GM18519 (cell line): ENCODE measurements around the gene RPS25.
A peak's percentile ranks its signal among the peaks of the same experiment; 100 is the strongest.
"Not testable (repeated sequence)": the region's sequence is repeated elsewhere in the genome, so short reads cannot be mapped to it uniquely, and the experiment has no call there.

Source experiments
- ATAC-seq: cut with Tn5 transposase; IDR thresholded peaks from one replicate; pipeline ENCODE4 v1.9.1; 2021; ENCODE audit warnings: mild to moderate bottlenecking, moderate library complexity; ENCODE audit not compliant: unreplicated experiment, low FRiP score

RPS25 gene

DNA sequence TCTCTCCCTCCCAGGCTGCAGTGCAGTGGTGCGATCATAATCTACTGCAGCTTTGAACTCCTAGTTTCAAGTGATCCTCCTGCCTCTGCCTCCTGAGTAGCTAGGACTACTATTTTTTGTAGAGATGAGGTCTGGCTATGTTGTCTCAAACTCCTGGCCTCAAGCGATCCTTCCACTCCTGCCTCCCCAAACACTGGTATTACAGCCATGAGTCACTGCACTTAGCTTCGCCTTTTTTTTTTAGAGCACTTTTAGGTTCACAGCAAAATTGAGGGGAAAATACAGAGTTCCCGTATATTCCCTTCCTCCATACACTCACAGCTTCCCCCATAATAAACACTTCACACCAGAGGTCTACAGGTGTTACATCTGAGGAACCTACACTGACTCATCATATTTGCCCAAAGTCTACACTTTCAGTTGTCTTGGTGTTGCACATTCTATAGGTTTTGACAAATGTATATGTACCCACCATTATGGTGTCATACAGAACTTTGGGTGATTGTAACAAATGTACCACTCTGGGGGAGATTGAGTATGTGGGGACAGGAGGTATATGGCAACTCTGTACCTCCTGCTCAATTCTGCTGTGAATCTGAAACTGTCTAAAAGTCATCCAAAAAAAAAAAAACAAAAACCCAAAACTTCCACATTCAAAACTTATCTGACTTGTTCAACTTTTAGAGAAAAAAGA, 23.8 kb upstream of the RPS25 start:
- ATAC-seq: no peak

DNA sequence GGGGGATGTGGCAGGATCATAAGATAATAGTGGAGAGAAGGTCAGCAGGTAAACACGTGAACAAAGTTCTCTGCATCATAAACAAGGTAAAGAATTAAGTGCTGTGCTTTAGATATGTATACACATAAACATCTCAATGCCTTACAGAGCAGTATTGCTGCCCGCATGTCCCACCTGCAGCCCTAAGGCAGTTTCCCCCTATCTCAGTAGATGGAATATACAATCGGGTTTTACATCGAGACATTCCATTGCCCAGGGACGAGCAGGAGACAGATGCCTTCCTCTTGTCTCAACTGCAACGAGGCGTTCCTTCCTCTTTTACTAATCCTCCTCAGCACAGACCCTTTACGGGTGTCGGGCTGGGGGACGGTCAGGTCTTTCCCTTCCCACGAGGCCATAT, 21.3 kb upstream of the RPS25 start:
- not testable (repeated sequence) for ATAC-seq

DNA sequence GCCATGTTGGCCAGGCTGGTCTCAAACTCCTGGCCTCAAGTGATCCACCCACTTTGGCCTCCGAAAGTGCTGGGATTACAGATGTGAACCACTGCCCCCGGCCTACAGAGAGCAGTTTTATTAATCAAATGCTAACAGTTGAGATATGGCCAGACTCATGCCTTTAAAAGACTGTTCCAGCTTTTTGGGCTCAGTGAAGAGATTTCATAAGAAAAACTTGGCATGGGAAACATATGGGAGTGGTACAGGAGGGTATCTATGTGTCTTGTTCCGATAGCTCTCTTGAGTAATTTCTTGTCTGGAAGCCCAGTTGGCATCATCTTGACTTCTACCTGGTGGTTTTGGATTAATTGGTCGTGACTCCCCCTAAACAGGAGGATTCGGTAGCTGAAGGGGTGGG, 20.7 kb upstream of the RPS25 start:
- no peak for ATAC-seq

DNA sequence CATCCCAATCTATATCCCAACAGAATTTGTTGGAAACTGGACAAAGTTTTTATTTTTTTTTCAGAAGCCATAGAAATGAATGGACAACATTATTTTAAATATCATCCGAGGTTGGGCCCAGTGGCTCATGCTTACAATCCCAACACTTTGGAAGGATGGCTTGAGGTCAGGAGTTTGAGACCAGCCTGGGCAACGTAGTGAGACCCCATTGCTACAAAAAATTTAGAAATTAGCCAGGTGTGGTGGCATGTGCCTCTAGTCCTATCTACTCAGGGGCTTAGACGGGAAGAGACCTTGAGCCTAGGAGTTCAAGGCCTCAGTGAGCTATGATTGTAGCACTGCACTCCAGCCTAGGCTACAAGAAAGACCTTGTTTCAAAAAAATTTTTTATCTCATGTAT, 16.7 kb upstream of the RPS25 start:
- ATAC-seq: no peak

DNA sequence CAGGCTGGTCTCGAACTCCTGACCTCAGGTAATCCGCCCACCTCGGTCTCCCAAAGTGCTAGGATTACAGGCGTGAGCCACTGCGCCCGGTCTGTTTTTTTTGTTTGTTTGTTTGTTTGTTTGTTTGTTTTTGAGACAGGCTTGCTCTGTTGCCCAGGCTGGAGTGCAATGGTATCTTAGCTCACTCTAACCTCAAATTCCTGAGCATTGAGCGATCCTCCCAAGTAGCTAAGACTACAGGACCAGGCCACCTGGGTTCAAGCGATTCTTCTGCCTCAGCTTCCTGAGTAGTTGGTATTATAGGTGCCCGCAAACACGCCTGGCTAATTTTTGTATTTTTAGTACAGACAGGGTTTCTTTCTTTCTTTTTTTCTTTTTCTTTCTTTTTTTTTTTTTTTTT, 15.3 kb upstream of the RPS25 start:
- ATAC-seq: not testable (repeated sequence)

DNA sequence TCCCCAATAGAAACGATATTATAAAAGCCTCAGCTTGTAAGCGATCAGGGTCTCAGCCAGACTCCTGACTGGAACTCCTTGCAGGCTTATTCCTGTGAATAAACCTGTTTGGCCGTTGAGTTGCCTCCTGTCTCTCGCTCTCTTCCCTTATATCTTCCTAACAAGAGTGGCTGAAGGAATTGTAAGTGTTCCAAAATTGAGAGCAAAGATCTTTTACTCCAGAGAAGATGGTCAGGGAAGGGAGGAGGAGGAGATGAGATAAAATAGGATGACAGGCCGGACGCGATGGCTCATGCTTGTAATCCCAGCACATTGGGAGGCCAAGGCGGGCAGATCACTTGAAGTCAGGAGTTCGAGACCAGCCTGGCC, 13.8 kb upstream of the RPS25 start:
- ATAC-seq: no peak

DNA sequence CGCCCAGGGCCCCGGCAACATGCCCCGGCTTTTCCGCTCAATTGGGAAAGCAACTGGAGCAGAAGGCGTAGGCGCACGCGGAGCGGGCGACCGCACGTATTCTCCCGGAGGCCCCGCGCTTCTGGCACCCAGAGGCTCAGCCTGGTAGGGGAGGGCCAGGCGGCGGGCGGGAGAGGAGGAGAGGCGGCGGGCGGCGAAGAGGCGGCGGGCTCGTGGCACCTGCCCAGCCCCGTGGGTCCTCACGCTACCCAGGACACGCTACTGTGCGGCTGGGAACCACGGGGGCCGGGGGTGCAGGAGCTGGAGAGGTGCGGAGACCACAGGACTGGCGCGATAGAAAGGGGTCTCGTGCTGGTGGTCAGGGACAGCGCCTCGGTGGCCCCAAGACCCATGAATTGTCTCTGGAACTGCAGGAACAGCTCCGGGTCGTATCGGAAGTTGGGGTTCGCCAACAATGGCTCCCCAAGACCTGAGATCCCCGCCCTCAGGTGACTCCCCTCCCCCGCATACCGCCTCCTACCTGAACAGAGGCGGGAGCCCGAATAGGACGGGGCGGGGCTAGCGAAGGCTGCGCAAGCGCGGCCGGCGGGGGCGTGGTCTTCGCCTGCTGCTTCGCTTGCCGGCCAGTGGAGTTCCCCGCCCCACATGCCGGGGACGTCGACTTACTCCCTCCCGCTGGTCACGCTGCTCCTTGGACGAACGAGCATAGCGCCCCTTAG, 12.3 kb upstream of the RPS25 start, which contains the start of gene SLC37A4:
Gene SLC37A4, minus strand, starts transcription at position 549 of the 719 bp plus-strand sequence.
- ATAC-seq: peak; percentile 91

DNA sequence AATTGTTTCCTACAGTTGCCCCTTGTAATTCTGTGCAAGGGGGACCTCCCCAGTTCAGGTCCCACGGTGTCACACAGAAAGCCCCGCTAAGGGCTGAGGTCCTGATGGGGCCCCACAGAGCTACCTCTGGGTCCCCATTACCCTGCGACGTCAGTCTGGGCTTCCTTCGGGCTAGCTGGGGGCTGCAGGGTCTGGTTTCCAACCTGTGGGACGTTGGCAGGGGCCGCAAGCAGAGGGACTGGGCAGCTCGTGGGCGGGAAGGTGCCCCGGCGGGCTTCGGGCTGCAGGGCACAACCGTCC, 11.8 kb upstream of the RPS25 start:
- ATAC-seq: peak; percentile 8

DNA sequence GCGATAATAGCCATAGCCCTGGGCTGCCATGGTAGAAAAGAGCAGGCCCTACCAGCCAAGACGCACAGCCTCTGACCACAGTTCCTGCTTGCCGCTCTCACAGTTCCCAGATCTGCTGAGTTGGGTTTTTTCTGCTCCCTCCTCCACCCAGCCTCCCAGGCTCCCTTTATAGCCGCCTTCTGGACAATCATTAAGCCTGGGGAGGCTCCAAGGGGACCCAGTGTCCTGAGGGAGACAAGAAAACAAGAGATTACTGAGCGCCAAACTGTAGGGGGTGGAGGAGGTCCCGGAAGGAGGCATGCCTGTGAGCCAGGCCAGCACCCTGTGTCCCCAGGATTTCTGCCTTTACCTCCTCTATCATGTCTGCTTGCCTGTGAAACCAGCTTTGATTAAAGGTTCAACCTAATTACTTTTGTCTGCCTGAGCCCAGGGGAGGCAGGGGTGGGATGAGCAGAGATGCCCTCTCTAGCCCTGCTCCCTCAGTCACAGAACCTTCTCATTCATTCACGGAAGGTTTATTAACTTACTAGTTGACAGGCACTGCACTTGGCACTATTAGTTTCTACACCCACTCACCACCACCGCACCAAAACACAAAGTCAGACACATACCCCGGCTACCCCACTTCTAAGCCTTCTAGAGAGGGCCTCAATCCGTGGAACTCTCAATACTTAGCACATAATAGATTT, 11.3 kb upstream of the RPS25 start:
- ATAC-seq: peak; percentile 16

DNA sequence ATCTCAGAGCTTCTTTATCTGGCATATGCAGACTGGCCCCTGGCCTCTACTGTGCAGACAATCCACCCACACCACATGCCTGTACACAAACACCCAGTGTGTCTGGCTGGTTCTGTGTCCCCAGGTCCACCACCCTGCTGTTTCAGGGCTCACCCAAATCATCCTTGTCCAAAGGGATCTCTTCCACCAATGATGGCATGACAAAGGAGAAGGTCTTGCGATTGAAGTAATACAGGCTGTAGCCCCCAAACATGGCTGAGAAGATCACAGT, 10.9 kb upstream of the RPS25 start:
- ATAC-seq: no peak

DNA sequence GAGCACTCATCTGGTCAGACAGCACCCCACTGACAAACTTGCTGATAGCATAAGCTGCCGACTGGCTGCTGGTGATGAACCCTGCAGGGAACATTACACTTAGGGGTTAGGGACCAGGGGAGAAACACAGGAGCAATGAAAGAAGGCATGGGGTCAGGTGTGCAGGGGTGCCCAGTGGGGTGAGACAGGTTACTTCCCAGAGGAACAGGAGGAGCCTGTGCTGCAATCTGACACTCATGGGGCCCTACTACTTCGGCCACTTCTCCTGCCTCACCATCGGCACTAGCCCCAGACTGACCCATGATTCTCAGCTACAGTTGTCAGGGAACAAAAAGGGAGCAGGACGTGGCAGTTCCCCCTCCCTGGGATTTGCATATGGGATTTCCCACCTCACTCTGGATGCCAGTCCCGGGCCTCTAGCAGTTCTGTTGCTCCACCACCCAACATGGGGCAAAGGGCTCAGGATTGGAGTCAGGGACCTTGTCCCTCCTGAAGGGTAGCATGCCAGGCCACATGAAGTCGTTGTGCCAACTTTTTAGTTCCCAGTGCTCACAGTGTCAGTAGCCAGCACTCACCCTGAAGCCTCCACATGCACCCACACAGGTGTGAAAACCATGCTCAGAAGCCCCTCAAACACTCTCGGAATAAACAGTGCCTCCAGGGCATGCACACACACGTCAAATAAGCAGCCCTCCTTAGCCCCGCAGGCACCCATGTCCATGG, 10.4 kb upstream of the RPS25 start:
- ATAC-seq: no peak

DNA sequence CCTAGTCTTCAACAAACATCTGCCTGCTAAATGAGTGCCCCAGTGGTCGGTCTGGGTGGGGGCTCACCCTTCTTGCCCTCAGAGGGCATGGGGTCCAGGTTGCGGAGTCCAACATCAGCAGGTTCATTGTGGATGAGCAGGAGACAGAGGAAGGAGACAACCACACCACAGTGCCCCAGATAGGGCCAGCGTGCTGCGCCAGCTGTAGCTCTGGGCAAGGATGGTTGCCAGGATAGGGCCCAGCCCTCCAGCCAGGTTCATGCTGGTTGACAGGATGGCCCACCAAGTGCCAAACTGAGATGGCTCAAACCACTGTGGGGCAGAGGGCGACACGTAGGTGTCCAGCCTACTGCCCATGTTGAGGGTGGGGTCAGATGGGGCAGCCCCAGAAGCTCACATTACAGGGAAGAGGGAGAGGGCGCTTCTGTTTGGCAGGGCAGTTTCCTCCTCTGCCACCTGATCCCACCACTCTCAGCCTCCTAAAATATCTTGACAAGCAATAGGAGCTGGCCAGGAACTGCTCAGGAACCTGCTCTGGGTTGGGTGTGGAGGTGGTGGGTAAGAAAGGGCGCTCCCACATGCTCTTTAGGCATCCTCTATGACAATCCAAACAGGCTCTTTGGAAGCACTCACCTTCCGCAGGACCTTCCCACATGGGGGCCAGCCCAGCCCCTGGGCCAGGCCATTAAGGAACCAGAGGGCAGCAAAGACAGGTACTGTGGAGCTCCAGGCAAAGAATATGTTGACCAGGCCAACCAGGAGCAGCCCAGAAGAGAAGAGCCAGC, 9.6 kb upstream of the RPS25 start:
- no peak for ATAC-seq

DNA sequence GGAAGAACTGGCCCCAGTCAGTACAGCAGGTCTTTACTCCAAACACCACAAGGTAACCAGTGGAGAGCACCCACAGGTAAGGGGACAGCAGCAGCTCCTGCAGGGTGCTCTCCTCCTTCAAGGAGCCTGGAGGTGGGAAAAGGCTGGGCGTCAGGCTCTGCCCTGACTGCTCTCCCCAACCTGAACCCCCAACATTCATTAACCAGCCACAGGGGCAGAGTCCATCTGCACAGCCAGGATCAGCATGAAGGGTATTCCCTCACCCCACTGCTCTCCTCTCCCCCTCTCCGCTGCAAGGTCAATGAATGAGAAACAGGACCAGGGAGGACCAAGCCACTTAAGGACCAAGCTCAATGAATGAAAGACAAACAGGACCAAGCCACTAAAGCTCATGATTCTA, 8.8 kb upstream of the RPS25 start:
- ATAC-seq: no peak

DNA sequence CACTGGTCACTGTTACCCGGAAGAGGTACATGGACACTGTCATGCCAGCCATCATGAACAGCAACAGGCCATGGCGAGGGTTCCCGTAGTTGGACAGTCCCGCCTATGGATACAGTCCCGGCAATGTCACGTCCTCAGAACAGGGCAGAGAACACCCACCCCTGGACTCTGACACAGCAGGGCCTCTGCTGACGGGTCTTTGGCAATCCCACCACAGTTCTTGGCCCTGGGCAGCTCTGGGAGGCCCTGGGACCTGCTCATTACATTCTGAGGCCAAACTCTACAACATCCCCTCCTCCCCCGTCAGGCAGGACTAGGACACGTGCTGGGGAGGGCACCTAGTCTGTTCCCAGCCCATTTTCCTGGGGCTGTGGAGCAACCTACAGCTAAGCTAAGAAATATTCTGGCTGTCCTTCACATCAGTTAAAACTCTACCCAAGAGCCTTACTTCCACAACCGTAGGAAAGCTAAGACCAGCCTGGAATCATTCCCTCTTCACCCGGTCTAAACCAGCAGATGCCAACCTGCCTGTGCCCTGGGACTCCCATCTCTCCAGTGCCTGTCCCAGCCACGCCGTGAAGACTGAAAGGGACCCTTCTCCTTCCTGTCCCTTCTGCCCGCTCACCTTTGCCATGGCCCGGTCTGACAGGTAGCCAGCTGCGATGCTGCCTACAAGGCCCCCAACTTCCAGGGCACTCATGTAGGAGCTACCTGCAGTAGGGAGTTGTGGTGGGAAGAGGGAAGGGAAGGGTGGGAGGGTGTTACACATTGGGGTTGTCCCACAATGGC, 8.0 kb upstream of the RPS25 start:
- no peak for ATAC-seq

DNA sequence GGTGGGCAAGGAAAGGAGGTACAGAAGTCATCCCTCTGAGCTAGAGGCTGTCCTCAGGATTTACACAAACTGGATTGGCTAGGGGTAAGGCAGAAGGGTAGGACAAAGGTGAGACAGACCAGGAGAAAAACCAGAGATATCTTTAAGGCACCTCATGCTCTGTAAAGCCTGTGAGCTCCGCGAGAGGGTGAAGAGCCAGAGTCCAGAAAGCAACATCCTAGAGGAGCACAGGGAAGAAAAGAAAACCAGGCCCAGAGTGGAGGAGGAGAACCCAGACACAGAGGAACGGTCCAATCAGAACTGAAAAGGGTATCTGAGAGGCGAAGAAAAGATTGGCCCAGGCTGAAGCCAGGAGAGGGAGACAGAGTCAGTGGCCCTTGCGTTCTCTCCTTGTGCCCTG, 7.4 kb upstream of the RPS25 start:
- no peak for ATAC-seq

DNA sequence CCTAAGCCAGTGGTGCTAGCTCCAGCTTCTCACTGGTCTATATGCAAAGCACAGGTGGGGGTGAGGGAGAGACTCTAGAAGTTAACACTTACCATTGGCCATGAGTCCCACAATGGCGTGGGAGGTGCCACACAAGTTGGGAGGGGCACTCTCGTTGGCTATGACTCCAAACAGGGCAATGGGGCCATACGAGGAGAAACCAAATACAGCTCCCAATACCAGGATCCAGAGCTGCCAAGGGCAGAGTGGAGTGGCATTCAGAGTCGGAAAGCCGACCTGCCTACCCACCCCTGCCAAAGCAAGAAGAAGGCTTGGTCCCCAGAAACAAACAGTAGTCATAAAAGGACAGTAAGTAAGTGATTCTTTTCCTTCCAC, 6.9 kb upstream of the RPS25 start:
- no peak for ATAC-seq

DNA sequence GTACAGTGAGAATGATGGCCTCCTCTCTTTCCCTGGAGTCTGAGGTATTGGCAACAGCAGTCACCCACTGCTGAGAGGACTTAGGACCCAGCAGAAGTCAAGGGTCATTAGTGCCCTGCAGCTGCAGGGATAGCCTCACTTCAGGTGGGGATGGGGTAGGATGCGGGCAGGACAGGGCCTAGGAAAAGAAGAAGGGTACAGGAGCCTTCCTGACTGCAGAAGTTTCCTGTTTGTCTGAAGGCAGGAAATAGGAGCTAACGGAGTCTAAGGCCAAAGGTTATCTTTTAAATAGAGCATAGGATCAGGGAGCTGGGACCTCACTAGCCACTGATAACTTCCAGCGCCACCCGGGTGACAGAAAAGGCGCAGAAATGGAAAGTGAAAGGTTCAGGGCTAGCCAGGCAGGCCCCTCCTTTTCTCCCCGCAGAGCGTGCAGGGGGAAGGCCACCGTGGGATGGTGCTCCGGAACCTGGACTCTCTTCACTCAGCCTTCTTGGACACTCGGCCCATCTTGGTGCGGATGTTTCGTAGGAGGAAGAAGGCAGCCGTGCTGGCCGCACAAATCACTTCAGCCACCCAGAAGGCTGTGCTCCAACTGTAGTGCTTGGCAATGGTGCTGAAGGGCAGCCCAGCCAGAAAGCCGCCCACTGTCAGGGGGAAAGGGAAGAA, 6.4 kb upstream of the RPS25 start:
- no peak for ATAC-seq

DNA sequence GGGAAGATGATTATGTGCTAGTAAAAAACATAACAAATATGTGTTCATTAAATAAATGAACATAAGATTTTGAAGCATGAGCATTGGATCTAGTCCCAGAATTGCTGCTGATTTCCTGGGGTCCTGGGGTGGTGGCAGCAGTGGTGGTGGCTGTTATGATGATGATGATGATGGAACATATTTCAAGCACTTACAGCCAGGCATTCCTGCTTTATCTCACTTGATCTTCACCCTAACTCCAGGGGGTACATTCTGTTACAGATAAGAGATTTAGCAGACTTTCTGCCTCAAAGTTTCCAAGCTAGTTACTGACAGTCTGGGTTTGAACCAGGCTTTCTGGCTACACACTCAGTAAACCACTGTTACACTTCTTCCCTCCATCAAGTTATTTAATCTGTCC, 5.6 kb upstream of the RPS25 start:
- no peak for ATAC-seq

DNA sequence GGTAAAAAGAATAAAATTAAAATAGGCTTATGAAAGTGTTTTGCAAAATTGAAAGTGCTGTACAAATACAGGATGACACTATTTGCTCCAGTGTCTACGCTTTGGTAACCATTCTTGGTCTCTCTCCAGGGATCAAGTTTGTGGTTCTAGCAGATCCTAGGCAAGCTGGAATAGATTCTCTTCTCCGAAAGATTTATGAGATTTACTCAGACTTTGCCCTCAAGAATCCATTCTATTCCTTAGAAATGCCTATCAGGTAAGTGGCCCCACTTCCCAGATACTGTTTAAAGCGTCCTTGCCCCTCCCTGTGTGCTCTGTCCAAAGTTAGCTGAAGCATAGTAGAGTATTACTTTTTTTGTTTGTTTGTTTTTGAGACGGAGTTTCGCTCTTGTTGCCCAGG, 3.5 kb upstream of the RPS25 start:
- no peak for ATAC-seq

DNA sequence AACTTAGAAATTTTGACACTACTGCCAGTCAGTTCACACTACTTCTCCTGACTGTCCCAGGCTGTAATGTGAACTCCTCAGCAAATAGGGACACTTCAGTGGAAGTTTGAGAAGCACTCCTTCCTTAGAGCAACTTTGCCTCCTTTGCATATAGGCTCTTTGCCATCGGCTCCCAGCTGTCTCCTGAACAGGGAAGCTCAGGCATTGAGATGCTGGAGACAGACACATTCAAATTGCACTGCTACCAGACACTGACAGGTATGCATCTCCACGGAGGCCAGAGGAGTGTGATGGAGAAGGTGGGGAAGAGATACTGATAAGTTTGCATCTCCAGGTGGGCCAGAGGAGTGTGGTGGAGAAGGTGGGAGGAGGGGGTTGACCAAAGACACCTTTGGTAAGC, 1.9 kb upstream of the RPS25 start:
- ATAC-seq: no peak
